H1 (cell line): ENCODE measurements around the gene SSTR4. TPM values are rescaled to one million over a fixed set of nuclear protein-coding genes. Genes with fewer than 3 reads are reported as not detected.

ENCODE experiments used
- CBX8 ChIP-seq: fragments of 300-800, 300-1000 bp; sonication (generic); IDR thresholded peaks from 2 replicates; pipeline ENCODE4 v1.7.1; 2016; ENCODE audit warnings: low read depth, low read length, borderline replicate concordance
- EGR1 ChIP-seq: IDR thresholded peaks from 2 replicates; pipeline ENCODE4 v1.6.1; 2011; ENCODE audit warnings: low read depth, low read length, borderline replicate concordance
- PHF8 ChIP-seq: fragments of 200-600 bp; sonication (generic); conservative IDR thresholded peaks from 2 replicates; pipeline ENCODE4 v1.7.1; 2012; ENCODE audit warnings: low read depth, mild to moderate bottlenecking, inconsistent platforms, low read length, moderate library complexity
- POLR2A ChIP-seq, 2 experiments: IDR thresholded peaks; 1 replicate in 1 of 2; 2 replicates in 1 of 2; pipeline ENCODE4 v1.6.1; 2011; ENCODE audit warnings: low read depth in 2 of 2, low read length in 2 of 2, mild to moderate bottlenecking in 2 of 2; ENCODE audit errors: control extremely low read depth in 1 of 2
- SP1 ChIP-seq: IDR thresholded peaks from 2 replicates; pipeline ENCODE4 v1.6.1; 2011; ENCODE audit warnings: low read depth, low read length
- TAF7 ChIP-seq: optimal IDR thresholded peaks from 2 replicates; pipeline ENCODE3; 2011; ENCODE audit warnings: low read depth, mild to moderate bottlenecking, inconsistent platforms, low read length, moderate library complexity, borderline replicate concordance
- polyA plus RNA-seq, 7 experiments: library from polyadenylated mRNA; depleted of rRNA in 3 of 7; stranded (reverse) in 5 of 7; unstranded in 2 of 7; fragments of >200 nt in 5 of 7; fragments of 200-250 nt in 2 of 7; gene quantifications; 1 replicate in 5 of 7; 2 replicates in 1 of 7; 4 replicates in 1 of 7; pipeline versions ENCODE4 v1.2.1 to v1.2.3, GENCODE V29; 2011 to 2013; ENCODE audit warnings: missing spikeins in 2 of 7, mixed read lengths in 2 of 7
- total RNA-seq: library from RNA; stranded (reverse); fragmentation: NEBNext Ultra II Directional; extraction: Animal tissue kit (Norgen Biotek cat#: 25700); gene quantifications from 2 replicates; pipeline ENCODE4 v1.2.1, GENCODE V29; 2021
- TF ChIP-seq, protein P1 (sequence below): fragments of 300-600 bp; sonication (generic); IDR thresholded peaks from 2 replicates; pipeline ENCODE4 v1.7.1; 2012; ENCODE audit warnings: low read length, moderate library complexity, mild to moderate bottlenecking, inconsistent platforms; ENCODE audit not compliant: insufficient replicate concordance

Gene SSTR4
- total and polyA plus RNA-seq, 2 of the 8 experiments (the other 6 are each of a cell fraction or from before 2014, with no cell fraction given) = 0.05 TPM; not detected in 1

- TF ChIP-seq, protein P1, sequence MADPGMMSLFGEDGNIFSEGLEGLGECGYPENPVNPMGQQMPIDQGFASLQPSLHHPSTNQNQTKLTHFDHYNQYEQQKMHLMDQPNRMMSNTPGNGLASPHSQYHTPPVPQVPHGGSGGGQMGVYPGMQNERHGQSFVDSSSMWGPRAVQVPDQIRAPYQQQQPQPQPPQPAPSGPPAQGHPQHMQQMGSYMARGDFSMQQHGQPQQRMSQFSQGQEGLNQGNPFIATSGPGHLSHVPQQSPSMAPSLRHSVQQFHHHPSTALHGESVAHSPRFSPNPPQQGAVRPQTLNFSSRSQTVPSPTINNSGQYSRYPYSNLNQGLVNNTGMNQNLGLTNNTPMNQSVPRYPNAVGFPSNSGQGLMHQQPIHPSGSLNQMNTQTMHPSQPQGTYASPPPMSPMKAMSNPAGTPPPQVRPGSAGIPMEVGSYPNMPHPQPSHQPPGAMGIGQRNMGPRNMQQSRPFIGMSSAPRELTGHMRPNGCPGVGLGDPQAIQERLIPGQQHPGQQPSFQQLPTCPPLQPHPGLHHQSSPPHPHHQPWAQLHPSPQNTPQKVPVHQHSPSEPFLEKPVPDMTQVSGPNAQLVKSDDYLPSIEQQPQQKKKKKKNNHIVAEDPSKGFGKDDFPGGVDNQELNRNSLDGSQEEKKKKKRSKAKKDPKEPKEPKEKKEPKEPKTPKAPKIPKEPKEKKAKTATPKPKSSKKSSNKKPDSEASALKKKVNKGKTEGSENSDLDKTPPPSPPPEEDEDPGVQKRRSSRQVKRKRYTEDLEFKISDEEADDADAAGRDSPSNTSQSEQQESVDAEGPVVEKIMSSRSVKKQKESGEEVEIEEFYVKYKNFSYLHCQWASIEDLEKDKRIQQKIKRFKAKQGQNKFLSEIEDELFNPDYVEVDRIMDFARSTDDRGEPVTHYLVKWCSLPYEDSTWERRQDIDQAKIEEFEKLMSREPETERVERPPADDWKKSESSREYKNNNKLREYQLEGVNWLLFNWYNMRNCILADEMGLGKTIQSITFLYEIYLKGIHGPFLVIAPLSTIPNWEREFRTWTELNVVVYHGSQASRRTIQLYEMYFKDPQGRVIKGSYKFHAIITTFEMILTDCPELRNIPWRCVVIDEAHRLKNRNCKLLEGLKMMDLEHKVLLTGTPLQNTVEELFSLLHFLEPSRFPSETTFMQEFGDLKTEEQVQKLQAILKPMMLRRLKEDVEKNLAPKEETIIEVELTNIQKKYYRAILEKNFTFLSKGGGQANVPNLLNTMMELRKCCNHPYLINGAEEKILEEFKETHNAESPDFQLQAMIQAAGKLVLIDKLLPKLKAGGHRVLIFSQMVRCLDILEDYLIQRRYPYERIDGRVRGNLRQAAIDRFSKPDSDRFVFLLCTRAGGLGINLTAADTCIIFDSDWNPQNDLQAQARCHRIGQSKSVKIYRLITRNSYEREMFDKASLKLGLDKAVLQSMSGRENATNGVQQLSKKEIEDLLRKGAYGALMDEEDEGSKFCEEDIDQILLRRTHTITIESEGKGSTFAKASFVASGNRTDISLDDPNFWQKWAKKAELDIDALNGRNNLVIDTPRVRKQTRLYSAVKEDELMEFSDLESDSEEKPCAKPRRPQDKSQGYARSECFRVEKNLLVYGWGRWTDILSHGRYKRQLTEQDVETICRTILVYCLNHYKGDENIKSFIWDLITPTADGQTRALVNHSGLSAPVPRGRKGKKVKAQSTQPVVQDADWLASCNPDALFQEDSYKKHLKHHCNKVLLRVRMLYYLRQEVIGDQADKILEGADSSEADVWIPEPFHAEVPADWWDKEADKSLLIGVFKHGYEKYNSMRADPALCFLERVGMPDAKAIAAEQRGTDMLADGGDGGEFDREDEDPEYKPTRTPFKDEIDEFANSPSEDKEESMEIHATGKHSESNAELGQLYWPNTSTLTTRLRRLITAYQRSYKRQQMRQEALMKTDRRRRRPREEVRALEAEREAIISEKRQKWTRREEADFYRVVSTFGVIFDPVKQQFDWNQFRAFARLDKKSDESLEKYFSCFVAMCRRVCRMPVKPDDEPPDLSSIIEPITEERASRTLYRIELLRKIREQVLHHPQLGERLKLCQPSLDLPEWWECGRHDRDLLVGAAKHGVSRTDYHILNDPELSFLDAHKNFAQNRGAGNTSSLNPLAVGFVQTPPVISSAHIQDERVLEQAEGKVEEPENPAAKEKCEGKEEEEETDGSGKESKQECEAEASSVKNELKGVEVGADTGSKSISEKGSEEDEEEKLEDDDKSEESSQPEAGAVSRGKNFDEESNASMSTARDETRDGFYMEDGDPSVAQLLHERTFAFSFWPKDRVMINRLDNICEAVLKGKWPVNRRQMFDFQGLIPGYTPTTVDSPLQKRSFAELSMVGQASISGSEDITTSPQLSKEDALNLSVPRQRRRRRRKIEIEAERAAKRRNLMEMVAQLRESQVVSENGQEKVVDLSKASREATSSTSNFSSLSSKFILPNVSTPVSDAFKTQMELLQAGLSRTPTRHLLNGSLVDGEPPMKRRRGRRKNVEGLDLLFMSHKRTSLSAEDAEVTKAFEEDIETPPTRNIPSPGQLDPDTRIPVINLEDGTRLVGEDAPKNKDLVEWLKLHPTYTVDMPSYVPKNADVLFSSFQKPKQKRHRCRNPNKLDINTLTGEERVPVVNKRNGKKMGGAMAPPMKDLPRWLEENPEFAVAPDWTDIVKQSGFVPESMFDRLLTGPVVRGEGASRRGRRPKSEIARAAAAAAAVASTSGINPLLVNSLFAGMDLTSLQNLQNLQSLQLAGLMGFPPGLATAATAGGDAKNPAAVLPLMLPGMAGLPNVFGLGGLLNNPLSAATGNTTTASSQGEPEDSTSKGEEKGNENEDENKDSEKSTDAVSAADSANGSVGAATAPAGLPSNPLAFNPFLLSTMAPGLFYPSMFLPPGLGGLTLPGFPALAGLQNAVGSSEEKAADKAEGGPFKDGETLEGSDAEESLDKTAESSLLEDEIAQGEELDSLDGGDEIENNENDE = no peak
- no peak for TF ChIP-seq POLR2A (IDR thresholded peaks at IDR 0.05; ENCODE audit: control extremely low read depth in 1 of 2, low read depth in 2 of 2, low read length in 2 of 2)
- TF ChIP-seq TAF7 = no peak
- TF ChIP-seq SP1 = no peak
- TF ChIP-seq CBX8 = no peak
- no peak for TF ChIP-seq PHF8
- TF ChIP-seq EGR1 = no peak
Measured at GRCh38 chr20:23047001-23047737, 12.1 kb downstream of the SSTR4 start (continued).
